Neural cell (in vitro differentiated cells): ENCODE results near the gene SNX30.

Source experiments
- CTCF ChIP-seq: fragments of 450-650 bp; IDR thresholded peaks from 2 replicates; pipeline ENCODE4 v1.5.1; 2014; ENCODE audit warnings: antibody characterized with exemption, mild to moderate bottlenecking, moderate library complexity; ENCODE audit not compliant: poor library complexity, severe bottlenecking
- EP300 ChIP-seq: fragments of 450-650 bp; conservative IDR thresholded peaks from 2 replicates; pipeline ENCODE4 v1.6.1; 2014; ENCODE audit warnings: antibody characterized with exemption, mild to moderate bottlenecking, moderate library complexity; ENCODE audit not compliant: poor library complexity, severe bottlenecking
- EZH2 ChIP-seq: fragments of 200-600, 300-800 bp; shearing (Covaris generic), sonication (generic); IDR thresholded peaks from 2 replicates; pipeline ENCODE4 v1.6.1; 2014; ENCODE audit warnings: antibody characterized with exemption, low read length, borderline replicate concordance, mild to moderate bottlenecking; ENCODE audit not compliant: insufficient read depth, poor library complexity, severe bottlenecking
- MXI1 ChIP-seq: fragments of 450-650 bp; conservative IDR thresholded peaks from 2 replicates; pipeline ENCODE4 v1.6.1; 2014; ENCODE audit warnings: antibody characterized with exemption, mild to moderate bottlenecking; ENCODE audit not compliant: poor library complexity, severe bottlenecking
- POLR2AphosphoS5 ChIP-seq: IDR thresholded peaks from 2 replicates; pipeline ENCODE4 v1.6.1; 2012
- RAD21 ChIP-seq: fragments of 450-650 bp; conservative IDR thresholded peaks from 2 replicates; pipeline ENCODE4 v1.6.1; 2014; ENCODE audit warnings: antibody characterized with exemption, mild to moderate bottlenecking, moderate library complexity
- REST ChIP-seq: IDR thresholded peaks from 2 replicates; pipeline ENCODE4 v1.6.1; 2012; ENCODE audit warnings: borderline replicate concordance
- SMC3 ChIP-seq: fragments of 450-650 bp; conservative IDR thresholded peaks from 2 replicates; pipeline ENCODE4 v1.6.1; 2014; ENCODE audit warnings: antibody characterized with exemption, mild to moderate bottlenecking, moderate library complexity; ENCODE audit not compliant: poor library complexity
- TAF1 ChIP-seq: IDR thresholded peaks from 2 replicates; pipeline ENCODE4 v1.6.1; 2012; ENCODE audit warnings: low read depth

- TF ChIP-seq POLR2AphosphoS5 (no peak), RAD21 (no peak), CTCF (no peak), SMC3 (no peak), EZH2 (no peak), TAF1 (no peak), EP300 (no peak), MXI1 (no peak), REST (no peak)
These were observed 98.9 kb downstream of the SNX30 start for GRCh38 chr9:112849363-112849922.
